Chondrocyte (in vitro differentiated cells): Measurements from ENCODE around the gene PIEZO2. TPM values are rescaled to one million over a fixed set of nuclear protein-coding genes. Genes with fewer than 3 reads are reported as not detected.

Experiments
- DNase-seq: peaks from one replicate; pipeline ENCODE4 v3.0.0; 2021; ENCODE audit warnings: mixed read lengths, low spot score
- H3K27ac Mint-ChIP-seq: one replicate; pipeline ENCODE4 v1.8.0; 2021; ENCODE audit warnings: mild to moderate bottlenecking, moderate library complexity, mixed read lengths; ENCODE audit not compliant: unreplicated experiment
- H3K27me3 Mint-ChIP-seq: 2 replicates; pipeline ENCODE4 v1.8.0; 2021; ENCODE audit warnings: low read depth, mixed read lengths
- H3K36me3 Mint-ChIP-seq: 2 replicates; pipeline ENCODE4 v1.8.0; 2021; ENCODE audit warnings: low read depth, mixed read lengths
- H3K4me1 Mint-ChIP-seq: 2 replicates; pipeline ENCODE4 v1.8.0; 2021; ENCODE audit warnings: low read depth, mild to moderate bottlenecking, mixed read lengths
- H3K4me3 Mint-ChIP-seq: one replicate; pipeline ENCODE4 v1.8.0; 2021; ENCODE audit warnings: mild to moderate bottlenecking, moderate library complexity, mixed read lengths; ENCODE audit not compliant: unreplicated experiment
- H3K9me3 Mint-ChIP-seq: 2 replicates; pipeline ENCODE4 v1.8.0; 2021; ENCODE audit warnings: low read depth, mixed read lengths
- total RNA-seq: library from RNA; stranded (reverse); gene quantifications from 3 replicates; pipeline ENCODE4 v1.2.1, GENCODE V29; 2021
- TF ChIP-seq, protein P1 (sequence below): fragments of 200-600 bp; sonication (generic); IDR thresholded peaks from 2 replicates; pipeline ENCODE4 v1.5.0; 2021; ENCODE audit warnings: antibody characterized with exemption, mild to moderate bottlenecking, moderate library complexity

The PIEZO2 gene
- total RNA-seq, 1 donor from 2014 or later, result 142 TPM

DNA sequence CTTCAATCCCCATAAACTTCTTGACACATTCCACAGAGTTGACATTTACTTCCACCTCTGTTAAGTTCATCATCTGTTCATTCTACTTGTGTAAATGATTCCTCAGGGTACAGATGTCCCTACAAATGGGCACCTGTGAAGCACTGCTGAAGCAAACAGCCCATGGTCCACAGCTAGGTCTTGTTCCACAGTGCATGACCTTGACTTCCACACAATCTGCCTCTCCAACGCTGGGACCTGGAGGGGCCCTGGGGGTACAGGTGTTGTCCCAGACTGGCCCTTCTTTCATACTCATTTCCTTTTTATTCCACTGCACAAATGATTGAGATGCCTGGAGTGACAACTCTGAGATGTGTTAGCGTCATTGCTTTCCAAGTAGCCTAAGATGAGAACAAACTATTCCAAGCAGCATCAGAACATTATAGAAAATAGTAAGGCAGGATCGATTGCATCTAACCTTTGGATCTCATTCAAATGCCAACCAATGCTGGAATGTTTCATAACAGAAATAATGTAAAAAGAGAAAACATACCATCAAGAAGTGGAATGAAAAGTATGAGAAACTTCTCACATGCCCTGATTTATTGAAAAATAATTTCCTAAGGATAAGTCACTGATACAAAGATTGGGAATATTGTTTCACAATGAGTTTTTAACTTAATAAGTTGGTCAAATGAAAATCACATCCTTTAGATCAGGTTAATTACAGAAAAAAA lies 31.2 kb downstream of the PIEZO2 start:
- H3K27ac Mint-ChIP-seq, result peak overlapping the region; percentile 82

DNA sequence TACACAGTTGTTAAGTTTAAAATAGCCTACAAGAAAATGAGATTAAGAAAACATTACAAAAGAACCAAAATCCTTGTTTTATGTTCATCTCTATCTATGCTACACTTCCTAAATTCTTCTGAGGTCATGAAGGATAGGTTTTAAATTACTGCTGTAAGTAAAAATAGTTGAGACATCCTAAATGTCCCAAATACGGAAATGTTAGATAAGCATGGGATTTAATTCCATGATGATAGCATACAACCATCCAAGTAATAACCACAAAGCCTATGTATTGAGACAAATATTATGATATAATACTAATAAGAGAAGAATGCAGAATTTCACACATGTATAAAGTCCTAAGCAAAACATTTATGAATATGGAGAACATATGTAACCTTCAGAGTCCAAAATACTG lies 34.1 kb downstream of the PIEZO2 start:
- H3K36me3 Mint-ChIP-seq, result no peaks in the 10 kb centered on the region
- peaks cover 64% of the 10 kb centered on the region for H3K4me1 Mint-ChIP-seq
- H3K27ac Mint-ChIP-seq, result peak overlapping the region; percentile 80
- TF ChIP-seq, protein P1, sequence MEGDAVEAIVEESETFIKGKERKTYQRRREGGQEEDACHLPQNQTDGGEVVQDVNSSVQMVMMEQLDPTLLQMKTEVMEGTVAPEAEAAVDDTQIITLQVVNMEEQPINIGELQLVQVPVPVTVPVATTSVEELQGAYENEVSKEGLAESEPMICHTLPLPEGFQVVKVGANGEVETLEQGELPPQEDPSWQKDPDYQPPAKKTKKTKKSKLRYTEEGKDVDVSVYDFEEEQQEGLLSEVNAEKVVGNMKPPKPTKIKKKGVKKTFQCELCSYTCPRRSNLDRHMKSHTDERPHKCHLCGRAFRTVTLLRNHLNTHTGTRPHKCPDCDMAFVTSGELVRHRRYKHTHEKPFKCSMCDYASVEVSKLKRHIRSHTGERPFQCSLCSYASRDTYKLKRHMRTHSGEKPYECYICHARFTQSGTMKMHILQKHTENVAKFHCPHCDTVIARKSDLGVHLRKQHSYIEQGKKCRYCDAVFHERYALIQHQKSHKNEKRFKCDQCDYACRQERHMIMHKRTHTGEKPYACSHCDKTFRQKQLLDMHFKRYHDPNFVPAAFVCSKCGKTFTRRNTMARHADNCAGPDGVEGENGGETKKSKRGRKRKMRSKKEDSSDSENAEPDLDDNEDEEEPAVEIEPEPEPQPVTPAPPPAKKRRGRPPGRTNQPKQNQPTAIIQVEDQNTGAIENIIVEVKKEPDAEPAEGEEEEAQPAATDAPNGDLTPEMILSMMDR, result no peak
- H3K9me3 Mint-ChIP-seq, result no peaks in the 10 kb centered on the region
- DNase-seq, result no peak
- H3K27me3 Mint-ChIP-seq, result no peaks in the 10 kb centered on the region
- no peak overlapping the region for H3K4me3 Mint-ChIP-seq

More for the DNA sequence above, 31.2 kb downstream of the PIEZO2 start:
- H3K4me1 Mint-ChIP-seq, result peaks cover 65% of the 10 kb centered on the region
- H3K27me3 Mint-ChIP-seq, result no peaks in the 10 kb centered on the region
- H3K4me3 Mint-ChIP-seq, result no peak overlapping the region
- H3K36me3 Mint-ChIP-seq, result no peaks in the 10 kb centered on the region
- H3K9me3 Mint-ChIP-seq, result no peaks in the 10 kb centered on the region
- TF ChIP-seq, protein P1, result no peak
- DNase-seq, result no peak

DNA sequence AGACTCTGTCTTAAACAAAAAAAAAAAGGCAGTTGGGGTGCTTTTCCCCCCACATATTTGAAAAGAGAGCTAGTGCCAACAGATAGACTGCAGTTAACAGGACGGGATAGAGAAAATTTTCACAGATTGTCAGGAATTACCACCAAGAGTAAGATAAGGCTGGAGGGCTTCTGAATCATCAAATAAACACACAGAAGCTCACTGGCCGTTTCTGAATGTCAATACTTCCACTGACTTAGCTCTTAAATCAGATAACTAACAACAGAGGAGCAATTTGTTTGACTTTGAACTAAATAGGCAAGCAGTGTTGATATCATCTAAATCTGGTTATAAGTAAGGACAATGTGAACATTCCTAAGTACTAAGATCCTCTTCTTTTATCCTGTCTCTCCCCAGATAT lies 34.7 kb downstream of the PIEZO2 start:
- H3K27me3 Mint-ChIP-seq, result no peaks in the 10 kb centered on the region
- peak overlapping the region; percentile 80 for H3K27ac Mint-ChIP-seq
- no peaks in the 10 kb centered on the region for H3K9me3 Mint-ChIP-seq
- no peak for DNase-seq
- H3K4me3 Mint-ChIP-seq, result no peak overlapping the region
- peaks cover 62% of the 10 kb centered on the region for H3K4me1 Mint-ChIP-seq
- TF ChIP-seq, protein P1, result no peak
- peaks cover under 1% of the 10 kb centered on the region for H3K36me3 Mint-ChIP-seq

DNA sequence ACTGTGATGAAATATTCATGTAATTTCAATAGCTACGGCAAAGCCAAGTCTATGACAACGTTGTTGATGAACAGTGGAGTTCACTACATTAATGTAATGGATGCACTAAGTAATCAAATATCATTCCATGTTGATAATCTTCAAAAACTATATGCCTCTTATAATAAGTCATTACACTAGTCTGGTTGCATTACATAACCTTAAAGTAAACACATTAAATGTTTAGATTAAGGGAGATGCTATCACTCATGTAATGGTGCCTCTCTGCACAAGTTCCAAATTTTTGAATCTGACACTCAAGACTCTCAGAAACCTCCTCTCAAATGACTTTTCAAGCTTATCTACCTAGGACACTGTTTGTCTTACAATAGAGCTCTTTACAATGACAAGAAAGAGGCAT lies 35.4 kb downstream of the PIEZO2 start:
- Mint-ChIP-seq H3K4me3 (no peak overlapping the region), H3K36me3 (peaks cover 2% of the 10 kb centered on the region), H3K4me1 (peaks cover 61% of the 10 kb centered on the region), H3K27me3 (no peaks in the 10 kb centered on the region), H3K9me3 (no peaks in the 10 kb centered on the region), H3K27ac (peak overlapping the region; percentile 80)
- TF ChIP-seq, protein P1, result no peak
- DNase-seq, result no peak

DNA sequence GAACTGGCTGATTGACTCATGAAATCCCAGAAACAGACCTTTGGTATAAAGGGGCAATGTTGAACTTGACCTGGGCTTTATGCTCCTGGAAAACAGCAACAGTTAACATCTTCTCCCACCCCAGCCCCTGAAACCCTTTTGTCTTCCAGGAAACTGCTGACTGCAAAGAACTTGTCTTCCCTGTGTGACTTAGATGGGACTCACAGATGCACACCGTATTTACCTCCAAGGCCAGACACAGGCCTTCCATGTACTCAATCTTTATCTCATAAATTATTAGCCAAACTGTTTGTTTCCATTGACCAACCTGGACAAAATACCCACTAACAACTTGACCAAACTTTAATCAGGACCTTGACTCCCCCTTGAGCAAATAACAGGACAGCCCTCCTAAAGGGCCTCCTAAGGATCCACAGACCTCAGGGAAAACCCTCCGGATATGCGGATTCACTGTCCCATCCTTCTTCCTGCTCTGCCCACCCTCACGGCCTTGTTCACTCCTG lies 36.3 kb downstream of the PIEZO2 start:
- peaks cover 2% of the 10 kb centered on the region for H3K36me3 Mint-ChIP-seq
- H3K27me3 Mint-ChIP-seq, result no peaks in the 10 kb centered on the region
- H3K4me3 Mint-ChIP-seq, result no peak overlapping the region
- TF ChIP-seq, protein P1, result no peak
- H3K9me3 Mint-ChIP-seq, result no peaks in the 10 kb centered on the region
- DNase-seq, result no peak
- peaks cover 57% of the 10 kb centered on the region for H3K4me1 Mint-ChIP-seq
- H3K27ac Mint-ChIP-seq, result no peak overlapping the region
